Measurements from ENCODE around the gene NPTN. TPM values are rescaled to one million over a fixed set of nuclear protein-coding genes. Genes with fewer than 3 reads are reported as not detected.

The NPTN gene
- total RNA-seq, 1 experiment from 2014 or later, result 71.0 TPM

DNA sequence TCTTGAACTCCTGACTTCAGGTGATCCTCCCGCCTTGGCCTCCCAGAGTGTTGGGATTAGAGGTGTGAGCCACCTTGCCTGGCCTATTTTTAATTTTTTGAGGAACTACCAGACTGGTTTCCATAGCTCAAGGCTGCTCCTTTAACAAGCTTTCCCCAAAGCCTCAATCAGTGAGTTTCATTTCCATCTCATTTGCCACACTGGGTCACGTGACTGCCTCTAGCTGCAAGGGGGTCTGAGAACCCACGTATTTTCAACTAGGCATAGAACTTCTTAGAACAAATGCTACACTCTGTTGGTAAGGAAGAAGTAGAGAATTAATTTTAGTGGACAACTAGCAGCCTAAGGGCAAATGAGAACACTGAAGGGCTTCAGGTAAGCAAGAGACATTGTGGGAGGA lies 47.9 kb upstream of the NPTN start:
- intact Hi-C loops (cut with micrococcal nuclease), result no loop called here
- TF ChIP-seq, protein P1, sequence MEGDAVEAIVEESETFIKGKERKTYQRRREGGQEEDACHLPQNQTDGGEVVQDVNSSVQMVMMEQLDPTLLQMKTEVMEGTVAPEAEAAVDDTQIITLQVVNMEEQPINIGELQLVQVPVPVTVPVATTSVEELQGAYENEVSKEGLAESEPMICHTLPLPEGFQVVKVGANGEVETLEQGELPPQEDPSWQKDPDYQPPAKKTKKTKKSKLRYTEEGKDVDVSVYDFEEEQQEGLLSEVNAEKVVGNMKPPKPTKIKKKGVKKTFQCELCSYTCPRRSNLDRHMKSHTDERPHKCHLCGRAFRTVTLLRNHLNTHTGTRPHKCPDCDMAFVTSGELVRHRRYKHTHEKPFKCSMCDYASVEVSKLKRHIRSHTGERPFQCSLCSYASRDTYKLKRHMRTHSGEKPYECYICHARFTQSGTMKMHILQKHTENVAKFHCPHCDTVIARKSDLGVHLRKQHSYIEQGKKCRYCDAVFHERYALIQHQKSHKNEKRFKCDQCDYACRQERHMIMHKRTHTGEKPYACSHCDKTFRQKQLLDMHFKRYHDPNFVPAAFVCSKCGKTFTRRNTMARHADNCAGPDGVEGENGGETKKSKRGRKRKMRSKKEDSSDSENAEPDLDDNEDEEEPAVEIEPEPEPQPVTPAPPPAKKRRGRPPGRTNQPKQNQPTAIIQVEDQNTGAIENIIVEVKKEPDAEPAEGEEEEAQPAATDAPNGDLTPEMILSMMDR (IDR thresholded peaks at IDR 0.05; ENCODE audit: unreplicated experiment), result no peak
- DNase-seq (ENCODE audit: unreplicated experiment), result no peak
- Mint-ChIP-seq H3K9me3 (ENCODE audit: unreplicated experiment) (no peaks in the 10 kb centered on the region), H3K27ac (ENCODE audit: low read depth, unreplicated experiment) (no peak overlapping the region), H3K36me3 (ENCODE audit: insufficient read depth, unreplicated experiment) (no peaks in the 10 kb centered on the region), H3K4me3 (ENCODE audit: unreplicated experiment) (no peak overlapping the region), H3K27me3 (ENCODE audit: insufficient read depth, unreplicated experiment) (no peaks in the 10 kb centered on the region), H3K4me1 (ENCODE audit: insufficient read depth, unreplicated experiment) (peaks cover 17% of the 10 kb centered on the region)
- CTCF ChIA-PET, result interaction anchor here (2.0 to 8.2 kb wide), 2 partner anchors 17 to 44 kb away, joined by 7 to 98 read pairs; no protein-coding TSS in a partner anchor
- no TSS peak for BruUV-seq (replicated peaks)
- POLR2A ChIA-PET, result interaction anchor here (0.6 to 1.0 kb wide), 2 partner anchors 46 to 103 kb away, joined by 3 read pairs; no protein-coding TSS in a partner anchor

DNA sequence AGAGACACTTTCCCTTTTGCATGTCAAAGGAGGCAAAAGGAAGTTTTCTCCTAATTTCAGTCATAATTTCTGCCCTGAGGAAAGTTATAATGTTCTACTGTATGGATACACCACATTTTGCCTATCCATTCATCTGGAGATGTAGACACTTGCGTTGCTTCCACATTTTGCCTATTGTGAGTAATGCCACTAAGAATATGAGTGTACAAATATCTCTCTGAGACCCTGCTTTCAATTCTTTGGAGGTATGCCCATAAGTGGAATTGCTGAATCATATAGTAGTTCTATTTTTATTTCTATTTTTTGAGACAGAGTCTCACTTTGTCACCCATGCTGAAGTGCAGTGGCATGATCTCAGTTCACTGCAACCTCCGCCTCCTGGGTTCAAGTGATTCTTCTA lies 47.4 kb upstream of the NPTN start:
- no peak overlapping the region for H3K27ac Mint-ChIP-seq (ENCODE audit: low read depth, unreplicated experiment)
- DNase-seq (ENCODE audit: unreplicated experiment), result no peak
- TF ChIP-seq, protein P1 (IDR thresholded peaks at IDR 0.05; ENCODE audit: unreplicated experiment), result no peak
- H3K9me3 Mint-ChIP-seq (ENCODE audit: unreplicated experiment), result no peaks in the 10 kb centered on the region
- CTCF ChIA-PET, result interaction anchor here (2.0 to 8.2 kb wide), 2 partner anchors 18 to 44 kb away, joined by 7 to 98 read pairs; no protein-coding TSS in a partner anchor
- POLR2A ChIA-PET, result interaction anchor here (1.0 kb wide), 1 partner anchor 103 kb away, joined by 3 read pairs; no protein-coding TSS in a partner anchor
- no TSS peak for BruUV-seq (replicated peaks)
- H3K4me3 Mint-ChIP-seq (ENCODE audit: unreplicated experiment), result no peak overlapping the region
- H3K27me3 Mint-ChIP-seq (ENCODE audit: insufficient read depth, unreplicated experiment), result no peaks in the 10 kb centered on the region
- intact Hi-C loops (cut with micrococcal nuclease), result no loop called here
- peaks cover 11% of the 10 kb centered on the region for H3K4me1 Mint-ChIP-seq (ENCODE audit: insufficient read depth, unreplicated experiment)
- no peaks in the 10 kb centered on the region for H3K36me3 Mint-ChIP-seq (ENCODE audit: insufficient read depth, unreplicated experiment)

DNA sequence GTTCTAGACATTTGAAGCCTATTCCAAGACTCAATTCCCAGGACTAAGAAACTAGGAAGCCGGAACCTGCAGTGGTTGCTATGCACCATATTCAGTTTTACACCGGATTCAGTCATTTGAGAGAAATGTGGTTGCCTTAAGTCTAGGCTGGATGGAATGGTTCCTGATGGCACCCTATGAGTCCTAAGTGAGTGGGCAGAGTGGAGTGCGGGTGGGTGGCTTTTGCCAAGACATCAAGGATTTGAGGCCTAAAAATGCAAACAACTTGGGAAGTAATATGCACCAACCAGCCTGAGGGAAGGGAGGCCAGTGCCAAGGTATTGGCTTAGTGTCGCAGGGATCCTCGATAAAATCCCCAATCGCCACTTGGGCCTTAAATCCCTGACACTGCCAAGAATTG lies 46.8 kb upstream of the NPTN start:
- Mint-ChIP-seq H3K27me3 (ENCODE audit: insufficient read depth, unreplicated experiment) (no peaks in the 10 kb centered on the region), H3K36me3 (ENCODE audit: insufficient read depth, unreplicated experiment) (no peaks in the 10 kb centered on the region), H3K27ac (ENCODE audit: low read depth, unreplicated experiment) (no peak overlapping the region), H3K9me3 (ENCODE audit: unreplicated experiment) (no peaks in the 10 kb centered on the region), H3K4me1 (ENCODE audit: insufficient read depth, unreplicated experiment) (peaks cover 6% of the 10 kb centered on the region), H3K4me3 (ENCODE audit: unreplicated experiment) (no peak overlapping the region)
- DNase-seq (ENCODE audit: unreplicated experiment), result no peak
- TF ChIP-seq, protein P1 (IDR thresholded peaks at IDR 0.05; ENCODE audit: unreplicated experiment), result no peak
- ChIA-PET POLR2A (interaction anchor here (1.8 kb wide), 1 partner anchor 19 kb away, joined by 4 read pairs; no protein-coding TSS in a partner anchor), CTCF (interaction anchor here (1.7 to 8.2 kb wide), 3 partner anchors 18 to 43 kb away, joined by 5 to 98 read pairs (median 7); no protein-coding TSS in a partner anchor)
- intact Hi-C loops (cut with micrococcal nuclease), result no loop called here
- BruUV-seq (replicated peaks), result no TSS peak

DNA sequence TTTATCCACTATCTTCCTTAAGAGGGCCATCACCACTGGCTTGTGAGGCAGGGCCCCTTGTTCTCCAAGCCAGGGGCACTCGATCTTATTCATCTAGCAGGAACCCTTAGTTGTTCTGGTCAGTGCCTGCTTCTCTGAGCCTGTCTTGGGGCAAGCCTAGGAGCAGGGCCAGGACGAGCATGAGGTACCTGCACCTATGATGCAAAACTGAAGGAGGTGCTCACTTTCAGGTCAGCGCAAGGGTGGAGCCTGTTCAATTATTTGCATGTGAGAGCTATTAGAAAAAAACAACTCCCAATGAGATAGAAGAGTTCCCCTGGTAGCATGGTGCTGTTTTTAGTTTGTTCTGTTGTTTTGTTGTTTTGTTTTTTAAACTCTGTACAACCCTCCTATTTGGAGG lies 46.0 kb upstream of the NPTN start:
- Mint-ChIP-seq H3K27ac (ENCODE audit: low read depth, unreplicated experiment) (no peak overlapping the region), H3K36me3 (ENCODE audit: insufficient read depth, unreplicated experiment) (no peaks in the 10 kb centered on the region), H3K4me1 (ENCODE audit: insufficient read depth, unreplicated experiment) (peaks cover 5% of the 10 kb centered on the region), H3K9me3 (ENCODE audit: unreplicated experiment) (no peaks in the 10 kb centered on the region), H3K4me3 (ENCODE audit: unreplicated experiment) (no peak overlapping the region), H3K27me3 (ENCODE audit: insufficient read depth, unreplicated experiment) (no peaks in the 10 kb centered on the region)
- TF ChIP-seq, protein P1 (IDR thresholded peaks at IDR 0.05; ENCODE audit: unreplicated experiment), result no peak
- ChIA-PET CTCF (interaction anchor here (0.6 to 4.1 kb wide), 6 partner anchors 17 to 152 kb away, joined by 3 to 95 read pairs (median 6); partner anchors contain the start of gene NPTN), POLR2A (interaction anchor here (1.8 to 2.8 kb wide), 2 partner anchors 19 to 45 kb away, joined by 4 to 8 read pairs; partner anchors contain the start of gene NPTN)
- intact Hi-C loops (cut with micrococcal nuclease), result no loop called here
- no TSS peak for BruUV-seq (replicated peaks)
- DNase-seq (ENCODE audit: unreplicated experiment), result no peak

Data from MCF 10A (cell line).